ENCODE data around the gene PAM.

PAM gene

GRCh38 chr5:102932781-102933180 lies 177.7 kb downstream of the PAM start:
- Histone ChIP-seq H3K27me3 (ENCODE audit: control insufficient read depth in 1 of 2, insufficient read depth in 2 of 2, low read length in 2 of 2) (no peaks in the 10 kb centered on the region), H3K4me1 (ENCODE audit: control insufficient read depth, insufficient read depth, low read length) (no peaks in the 10 kb centered on the region), H3K9me3 (ENCODE audit: control insufficient read depth in 2 of 2, low read length in 2 of 2) (no peaks in the 10 kb centered on the region), H3K9ac (ENCODE audit: low read length in 2 of 2) (no peak overlapping the region), H3K36me3 (ENCODE audit: control insufficient read depth in 2 of 2, insufficient read depth in 2 of 2, low read length in 2 of 2) (peaks cover 6 to 8% of the 10 kb centered on the region in 2 donors), H3K27ac (ENCODE audit: low read length) (no peak overlapping the region), H3K4me3 (ENCODE audit: low read length in 2 of 2) (no peak overlapping the region)

- no peaks in the 10 kb centered on the region for H3K9me3 ChIP-seq (ENCODE audit: control insufficient read depth in 2 of 2, low read length in 2 of 2)
- no peak overlapping the region for H3K9ac ChIP-seq (ENCODE audit: low read length in 2 of 2)
- peaks cover 6 to 8% of the 10 kb centered on the region in 2 donors for H3K36me3 ChIP-seq (ENCODE audit: control insufficient read depth in 2 of 2, insufficient read depth in 2 of 2, low read length in 2 of 2)
- H3K4me3 ChIP-seq (ENCODE audit: low read length in 2 of 2): no peak overlapping the region
- H3K4me1 ChIP-seq (ENCODE audit: control insufficient read depth, insufficient read depth, low read length): no peaks in the 10 kb centered on the region
- no peaks in the 10 kb centered on the region for H3K27me3 ChIP-seq (ENCODE audit: control insufficient read depth in 1 of 2, insufficient read depth in 2 of 2, low read length in 2 of 2)
- H3K27ac ChIP-seq (ENCODE audit: low read length): no peak overlapping the region
These were observed 178.2 kb downstream of the PAM start for GRCh38 chr5:102933316-102933715.

GRCh38 chr5:102933721-102934459 lies 178.8 kb downstream of the PAM start:
- H3K4me3 ChIP-seq (ENCODE audit: low read length in 2 of 2): no peak overlapping the region
- no peaks in the 10 kb centered on the region for H3K27me3 ChIP-seq (ENCODE audit: control insufficient read depth in 1 of 2, insufficient read depth in 2 of 2, low read length in 2 of 2)
- H3K27ac ChIP-seq (ENCODE audit: low read length): no peak overlapping the region
- H3K4me1 ChIP-seq (ENCODE audit: control insufficient read depth, insufficient read depth, low read length): no peaks in the 10 kb centered on the region
- H3K9me3 ChIP-seq (ENCODE audit: control insufficient read depth in 2 of 2, low read length in 2 of 2): no peaks in the 10 kb centered on the region
- peaks cover 6 to 8% of the 10 kb centered on the region in 2 donors for H3K36me3 ChIP-seq (ENCODE audit: control insufficient read depth in 2 of 2, insufficient read depth in 2 of 2, low read length in 2 of 2)
- no peak overlapping the region for H3K9ac ChIP-seq (ENCODE audit: low read length in 2 of 2)

DNA sequence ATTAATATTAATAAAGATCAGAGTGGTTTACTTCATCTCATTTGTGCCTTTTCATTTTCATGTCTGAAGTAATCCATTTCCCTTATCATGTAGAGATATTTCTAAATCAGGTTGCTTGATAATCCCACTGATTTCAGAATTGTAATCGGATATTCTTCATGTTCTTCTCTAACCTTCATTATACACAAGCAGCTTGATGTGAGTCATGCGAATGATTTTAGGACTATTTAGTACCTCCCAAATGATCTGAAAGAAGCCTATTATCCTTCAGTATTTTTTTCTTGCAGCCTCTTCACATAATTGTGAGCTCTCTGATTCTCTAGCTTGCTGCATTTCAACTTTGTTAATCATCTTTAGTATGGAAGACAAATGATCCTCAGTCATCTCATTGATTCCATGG lies 182.8 kb downstream of the PAM start:
- no peaks in the 10 kb centered on the region for H3K27me3 ChIP-seq (ENCODE audit: control insufficient read depth in 1 of 2, insufficient read depth in 2 of 2, low read length in 2 of 2)
- no peak overlapping the region for H3K4me3 ChIP-seq (ENCODE audit: low read length in 2 of 2)
- no peak overlapping the region for H3K27ac ChIP-seq (ENCODE audit: low read length)
- H3K36me3 ChIP-seq (ENCODE audit: control insufficient read depth in 2 of 2, insufficient read depth in 2 of 2, low read length in 2 of 2): peaks cover 4 to 9% of the 10 kb centered on the region in 2 donors
- no peaks in the 10 kb centered on the region for H3K4me1 ChIP-seq (ENCODE audit: control insufficient read depth, insufficient read depth, low read length)
- no peak overlapping the region for H3K9ac ChIP-seq (ENCODE audit: low read length in 2 of 2)
- no peaks in the 10 kb centered on the region for H3K9me3 ChIP-seq (ENCODE audit: control insufficient read depth in 2 of 2, low read length in 2 of 2)

GRCh38 chr5:102941111-102941510 lies 186.0 kb downstream of the PAM start:
- no peak overlapping the region for H3K27ac ChIP-seq (ENCODE audit: low read length)
- no peaks in the 10 kb centered on the region for H3K27me3 ChIP-seq (ENCODE audit: control insufficient read depth in 1 of 2, insufficient read depth in 2 of 2, low read length in 2 of 2)
- H3K4me1 ChIP-seq (ENCODE audit: control insufficient read depth, insufficient read depth, low read length): no peaks in the 10 kb centered on the region
- H3K9ac ChIP-seq (ENCODE audit: low read length in 2 of 2): no peak overlapping the region
- H3K36me3 ChIP-seq (ENCODE audit: control insufficient read depth in 2 of 2, insufficient read depth in 2 of 2, low read length in 2 of 2): peaks cover 0 to 3% of the 10 kb centered on the region in 2 donors
- H3K4me3 ChIP-seq (ENCODE audit: low read length in 2 of 2): no peak overlapping the region
- H3K9me3 ChIP-seq (ENCODE audit: control insufficient read depth in 2 of 2, low read length in 2 of 2): no peaks in the 10 kb centered on the region

DNA sequence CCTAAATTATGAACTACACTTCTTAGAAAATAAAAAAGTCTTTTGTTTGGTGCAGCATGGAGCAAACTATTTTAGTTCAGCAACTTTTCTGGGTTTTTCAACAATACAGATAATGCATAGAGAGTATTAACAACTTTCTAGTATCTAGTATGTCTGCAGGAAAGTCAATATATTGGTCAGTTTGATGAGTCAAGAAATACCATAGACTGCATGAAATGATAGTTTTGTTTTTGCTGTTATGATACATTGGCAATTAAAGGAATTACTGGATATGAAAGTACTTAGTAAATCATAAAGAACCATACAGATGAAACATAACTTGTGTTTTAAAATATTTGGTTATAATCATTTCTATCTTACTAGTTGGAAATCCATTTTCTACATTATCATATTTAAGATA lies 191.3 kb downstream of the PAM start:
- H3K9me3 ChIP-seq (ENCODE audit: control insufficient read depth in 2 of 2, low read length in 2 of 2): no peaks in the 10 kb centered on the region
- no peaks in the 10 kb centered on the region for H3K27me3 ChIP-seq (ENCODE audit: control insufficient read depth in 1 of 2, insufficient read depth in 2 of 2, low read length in 2 of 2)
- H3K4me3 ChIP-seq (ENCODE audit: low read length in 2 of 2): no peak overlapping the region
- H3K27ac ChIP-seq (ENCODE audit: low read length): no peak overlapping the region
- no peak overlapping the region for H3K9ac ChIP-seq (ENCODE audit: low read length in 2 of 2)
- H3K36me3 ChIP-seq (ENCODE audit: control insufficient read depth in 2 of 2, insufficient read depth in 2 of 2, low read length in 2 of 2): no peaks in the 10 kb centered on the region
- no peaks in the 10 kb centered on the region for H3K4me1 ChIP-seq (ENCODE audit: control insufficient read depth, insufficient read depth, low read length)

DNA sequence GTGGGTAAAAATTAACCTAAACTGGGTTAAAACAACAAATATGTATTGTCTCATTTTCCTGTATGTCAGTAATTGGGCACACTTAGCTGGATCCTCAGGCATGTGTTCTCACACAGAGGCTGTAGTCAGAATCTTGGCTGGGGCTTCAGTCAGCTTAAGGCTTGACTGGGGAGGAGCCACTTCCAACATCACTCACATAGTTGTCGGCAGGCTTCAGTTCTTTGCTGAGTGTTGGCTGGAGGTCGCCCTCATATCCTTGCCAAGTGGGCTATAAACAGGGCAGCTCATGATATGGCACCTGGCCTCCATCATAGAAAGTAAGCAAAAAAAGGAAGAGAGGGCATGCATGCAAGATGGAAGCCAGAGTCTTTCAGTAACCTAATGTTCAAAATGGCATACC lies 191.9 kb downstream of the PAM start:
- Histone ChIP-seq H3K27me3 (ENCODE audit: control insufficient read depth in 1 of 2, insufficient read depth in 2 of 2, low read length in 2 of 2) (no peaks in the 10 kb centered on the region), H3K4me3 (ENCODE audit: low read length in 2 of 2) (no peak overlapping the region), H3K9ac (ENCODE audit: low read length in 2 of 2) (no peak overlapping the region), H3K36me3 (ENCODE audit: control insufficient read depth in 2 of 2, insufficient read depth in 2 of 2, low read length in 2 of 2) (no peaks in the 10 kb centered on the region), H3K4me1 (ENCODE audit: control insufficient read depth, insufficient read depth, low read length) (no peaks in the 10 kb centered on the region), H3K9me3 (ENCODE audit: control insufficient read depth in 2 of 2, low read length in 2 of 2) (no peaks in the 10 kb centered on the region), H3K27ac (ENCODE audit: low read length) (no peak overlapping the region)

- no peaks in the 10 kb centered on the region for H3K9me3 ChIP-seq (ENCODE audit: control insufficient read depth in 2 of 2, low read length in 2 of 2)
- no peak overlapping the region for H3K9ac ChIP-seq (ENCODE audit: low read length in 2 of 2)
- H3K4me3 ChIP-seq (ENCODE audit: low read length in 2 of 2): no peak overlapping the region
- no peaks in the 10 kb centered on the region for H3K27me3 ChIP-seq (ENCODE audit: control insufficient read depth in 1 of 2, insufficient read depth in 2 of 2, low read length in 2 of 2)
- H3K36me3 ChIP-seq (ENCODE audit: control insufficient read depth in 2 of 2, insufficient read depth in 2 of 2, low read length in 2 of 2): no peaks in the 10 kb centered on the region
- H3K4me1 ChIP-seq (ENCODE audit: control insufficient read depth, insufficient read depth, low read length): no peaks in the 10 kb centered on the region
- H3K27ac ChIP-seq (ENCODE audit: low read length): no peak overlapping the region
These were observed 200.4 kb downstream of the PAM start for GRCh38 chr5:102955488-102955887.

GRCh38 chr5:102956599-102956998 lies 201.5 kb downstream of the PAM start:
- Histone ChIP-seq H3K27ac (ENCODE audit: low read length) (no peak overlapping the region), H3K4me1 (ENCODE audit: control insufficient read depth, insufficient read depth, low read length) (no peaks in the 10 kb centered on the region), H3K36me3 (ENCODE audit: control insufficient read depth in 2 of 2, insufficient read depth in 2 of 2, low read length in 2 of 2) (no peaks in the 10 kb centered on the region), H3K9ac (ENCODE audit: low read length in 2 of 2) (no peak overlapping the region), H3K27me3 (ENCODE audit: control insufficient read depth in 1 of 2, insufficient read depth in 2 of 2, low read length in 2 of 2) (no peaks in the 10 kb centered on the region), H3K9me3 (ENCODE audit: control insufficient read depth in 2 of 2, low read length in 2 of 2) (no peaks in the 10 kb centered on the region), H3K4me3 (ENCODE audit: low read length in 2 of 2) (no peak overlapping the region)

DNA sequence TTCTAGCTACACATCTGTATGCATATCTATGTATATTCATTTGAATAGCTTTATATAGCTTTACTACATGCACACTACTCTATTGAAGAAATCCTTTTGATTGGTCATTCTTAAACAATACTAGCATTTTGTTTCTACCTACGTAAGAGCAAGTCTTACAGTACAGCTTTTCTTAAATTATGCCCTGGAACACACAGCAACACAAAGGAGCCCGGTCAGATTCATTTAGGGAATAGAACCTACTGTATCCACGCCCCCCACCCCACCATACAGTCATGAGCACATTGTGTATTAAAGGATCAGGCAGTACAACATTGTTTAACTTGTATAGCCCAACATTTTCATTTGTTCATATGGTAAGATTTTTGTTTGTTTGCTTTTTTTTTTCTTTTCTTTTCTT lies 202.0 kb downstream of the PAM start:
- Histone ChIP-seq H3K27ac (ENCODE audit: low read length) (no peak overlapping the region), H3K9ac (ENCODE audit: low read length in 2 of 2) (no peak overlapping the region), H3K36me3 (ENCODE audit: control insufficient read depth in 2 of 2, insufficient read depth in 2 of 2, low read length in 2 of 2) (no peaks in the 10 kb centered on the region), H3K4me3 (ENCODE audit: low read length in 2 of 2) (no peak overlapping the region), H3K27me3 (ENCODE audit: control insufficient read depth in 1 of 2, insufficient read depth in 2 of 2, low read length in 2 of 2) (no peaks in the 10 kb centered on the region), H3K9me3 (ENCODE audit: control insufficient read depth in 2 of 2, low read length in 2 of 2) (no peaks in the 10 kb centered on the region), H3K4me1 (ENCODE audit: control insufficient read depth, insufficient read depth, low read length) (no peaks in the 10 kb centered on the region)

DNA sequence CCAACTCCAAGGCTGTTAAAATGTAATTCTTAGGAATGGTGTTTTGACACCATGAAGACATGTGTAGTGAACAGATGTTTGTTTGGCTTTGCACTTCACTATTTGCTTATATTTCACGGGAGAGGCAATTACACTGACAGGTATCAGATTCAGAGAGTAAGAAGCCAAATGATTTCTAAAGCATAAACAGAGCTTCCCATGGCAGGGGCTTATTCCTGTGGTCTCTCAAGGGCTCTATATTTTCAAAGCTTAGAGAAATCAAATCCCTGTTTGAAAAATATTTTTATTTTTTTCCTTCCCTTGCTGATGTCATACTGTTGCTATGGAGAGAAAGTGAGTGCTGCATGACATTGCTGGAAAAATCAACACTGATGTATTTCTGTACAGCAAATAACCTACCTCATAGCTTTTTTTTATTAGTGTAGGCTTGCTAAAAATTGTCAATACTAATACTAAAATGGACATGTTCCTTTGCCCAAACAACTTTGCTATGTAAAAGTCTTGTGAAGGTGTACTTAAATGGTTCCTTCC lies 203.4 kb downstream of the PAM start:
- Histone ChIP-seq H3K4me1 (ENCODE audit: control insufficient read depth, insufficient read depth, low read length) (no peaks in the 10 kb centered on the region), H3K27me3 (ENCODE audit: control insufficient read depth in 1 of 2, insufficient read depth in 2 of 2, low read length in 2 of 2) (no peaks in the 10 kb centered on the region), H3K27ac (ENCODE audit: low read length) (no peak overlapping the region), H3K4me3 (ENCODE audit: low read length in 2 of 2) (no peak overlapping the region), H3K9me3 (ENCODE audit: control insufficient read depth in 2 of 2, low read length in 2 of 2) (no peaks in the 10 kb centered on the region), H3K36me3 (ENCODE audit: control insufficient read depth in 2 of 2, insufficient read depth in 2 of 2, low read length in 2 of 2) (peaks cover 0 to 3% of the 10 kb centered on the region in 2 donors), H3K9ac (ENCODE audit: low read length in 2 of 2) (no peak overlapping the region)
